AML-193 (cell line): Measurements from ENCODE around the gene C10orf95.
"Not testable (repeated sequence)": the region's sequence is repeated elsewhere in the genome, so short reads cannot be mapped to it uniquely, and the experiment has no call there.

Experiments
- DNase-seq, 2 experiments: peaks; one replicate each; lab custom pipeline; 2025; lab: John Stamatoyannopoulos, UW

The C10orf95 gene, protein sequence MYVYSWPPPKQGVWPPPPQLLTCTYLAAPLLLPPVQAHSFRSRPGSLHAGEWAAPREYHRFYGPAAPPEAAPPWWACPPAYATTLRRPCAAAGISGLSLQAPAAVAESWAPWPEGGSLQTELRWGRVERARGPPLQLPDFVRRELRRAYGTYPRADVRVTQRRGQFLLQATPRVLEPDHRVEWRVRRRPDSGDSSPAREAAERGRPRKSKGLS

GRCh38 chr10:102451105-102451969 lies at the start of gene C10orf95:
Gene C10orf95, minus strand, starts transcription at chr10:102451543. Its CDS starts 450 bp downstream, at chr10:102451093.
- no peak for DNase-seq

DNA sequence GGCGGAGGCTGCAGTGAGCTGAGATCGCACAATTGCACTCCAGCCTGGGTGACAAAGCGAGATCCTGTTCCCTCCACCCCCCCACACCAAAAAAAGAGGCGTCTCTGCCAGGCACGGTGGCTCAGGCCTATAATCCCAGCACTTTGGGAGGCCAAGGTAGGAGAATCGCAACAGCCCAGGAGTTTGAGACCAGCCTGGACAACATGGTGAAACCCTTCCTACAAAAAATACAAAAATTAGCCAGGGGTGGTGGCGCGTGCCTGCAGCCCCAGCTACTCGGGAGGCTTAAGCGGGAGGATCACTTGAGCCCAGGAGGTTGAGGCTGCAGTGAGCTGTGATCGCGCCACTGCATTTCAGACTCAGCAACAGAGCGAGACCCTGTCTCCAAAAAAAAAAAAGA lies 49.3 kb upstream of the C10orf95 start:
- not testable (repeated sequence) for DNase-seq

DNA sequence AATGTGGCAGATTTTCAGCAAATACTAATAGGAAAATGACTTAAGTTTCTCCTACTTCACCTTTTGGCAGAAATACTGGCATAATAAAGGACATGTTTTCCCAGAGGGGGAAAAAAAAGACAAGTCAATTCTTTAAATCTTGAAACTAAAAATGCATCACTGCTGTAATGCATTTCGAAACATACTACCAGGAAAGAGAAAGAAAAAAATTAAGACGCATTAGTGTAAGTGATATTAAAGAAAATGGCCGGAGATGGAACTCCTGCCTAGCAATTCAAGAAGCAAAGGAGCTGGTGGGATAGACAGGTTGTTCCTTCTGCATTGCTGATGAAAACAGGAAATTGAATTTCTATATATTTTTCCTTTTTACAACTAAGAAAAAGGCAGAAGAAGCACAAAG lies 48.0 kb upstream of the C10orf95 start:
- no peak for DNase-seq

- DNase-seq: no peak
These were observed 46.2 kb upstream of the C10orf95 start for GRCh38 chr10:102497545-102497944.

- no peak for DNase-seq
These were observed 42.4 kb upstream of the C10orf95 start for GRCh38 chr10:102493771-102494170.

- no peak for DNase-seq
These were observed 41.6 kb upstream of the C10orf95 start for GRCh38 chr10:102492983-102493382.

GRCh38 chr10:102492344-102492939 lies 41.1 kb upstream of the C10orf95 start:
- DNase-seq: no peak

DNA sequence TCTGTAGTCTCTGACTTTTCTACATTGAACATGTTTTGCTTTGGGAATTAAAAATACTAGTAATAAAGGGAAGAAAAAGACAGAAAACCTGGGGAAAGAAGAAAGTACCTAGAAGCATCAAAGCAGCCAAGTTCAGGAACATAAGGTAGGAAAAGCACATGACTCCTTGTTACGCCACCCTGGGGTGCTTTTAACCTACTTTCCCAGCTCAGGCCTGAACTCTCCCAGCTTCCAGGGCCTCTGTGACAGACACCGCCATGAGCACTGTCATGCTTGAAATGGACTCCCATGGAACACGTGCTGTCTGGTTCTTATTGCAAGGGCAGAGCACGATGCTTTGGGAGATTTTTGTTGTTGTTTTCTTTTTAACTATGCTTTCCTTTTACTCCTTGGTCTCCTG lies 39.8 kb upstream of the C10orf95 start:
- DNase-seq: no peak

- DNase-seq: no peak
These were observed 33.9 kb upstream of the C10orf95 start for GRCh38 chr10:102485093-102485784.

DNA sequence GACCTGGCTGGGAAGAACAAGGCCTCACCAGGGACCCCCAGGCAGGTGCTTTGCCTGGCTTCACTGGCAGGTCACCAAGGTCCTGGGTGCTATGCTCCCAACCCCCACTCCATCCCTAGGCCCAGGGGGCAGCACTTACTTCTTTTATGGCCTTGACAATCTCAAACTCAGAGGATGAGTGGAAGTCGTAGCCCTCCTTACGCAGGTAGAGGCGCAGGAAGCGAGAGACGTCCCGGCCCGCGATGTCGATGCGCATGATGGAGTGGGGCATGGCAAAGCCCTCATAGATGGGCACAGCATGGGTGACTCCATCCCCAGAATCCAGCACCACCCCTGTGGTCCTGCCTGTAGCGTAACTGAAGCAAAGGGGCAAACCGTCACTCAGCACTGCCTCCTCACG lies 32.7 kb upstream of the C10orf95 start:
- no peak for DNase-seq

GRCh38 chr10:102480396-102480795 lies 29.1 kb upstream of the C10orf95 start:
- DNase-seq: no peak

- no peak for DNase-seq
These were observed 28.3 kb upstream of the C10orf95 start for GRCh38 chr10:102479651-102480050.

GRCh38 chr10:102476466-102477141 lies 25.3 kb upstream of the C10orf95 start:
- DNase-seq: no peak

DNA sequence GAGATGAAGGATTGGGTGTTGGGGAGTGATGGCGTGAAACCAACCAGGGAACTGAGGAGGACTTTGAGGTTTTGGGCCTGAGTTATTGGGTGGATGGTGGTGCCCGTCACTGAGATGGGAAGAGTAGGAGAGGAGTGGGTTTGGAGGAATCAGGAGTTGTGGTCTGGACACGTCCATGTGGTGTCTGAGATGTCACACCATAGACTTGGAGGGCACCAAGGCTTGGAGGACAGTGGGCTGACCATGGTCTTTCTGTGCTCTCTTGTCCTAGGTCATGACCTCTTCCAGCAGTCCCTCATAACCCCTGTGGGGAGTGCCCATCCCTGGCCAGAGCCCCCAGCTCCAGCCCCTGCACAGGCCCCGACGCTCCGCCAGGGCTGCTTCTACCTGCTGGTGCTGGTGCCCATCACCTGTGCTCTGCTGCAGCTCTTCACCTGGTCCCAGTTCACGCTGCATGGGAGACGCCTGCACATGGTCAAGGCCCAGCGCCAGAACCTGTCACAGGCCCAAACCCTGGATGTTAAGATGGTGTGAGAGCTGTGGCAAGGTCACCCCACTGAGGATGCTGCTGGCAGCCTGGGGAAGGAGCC lies 24.2 kb upstream of the C10orf95 start:
- no peak for DNase-seq

DNA sequence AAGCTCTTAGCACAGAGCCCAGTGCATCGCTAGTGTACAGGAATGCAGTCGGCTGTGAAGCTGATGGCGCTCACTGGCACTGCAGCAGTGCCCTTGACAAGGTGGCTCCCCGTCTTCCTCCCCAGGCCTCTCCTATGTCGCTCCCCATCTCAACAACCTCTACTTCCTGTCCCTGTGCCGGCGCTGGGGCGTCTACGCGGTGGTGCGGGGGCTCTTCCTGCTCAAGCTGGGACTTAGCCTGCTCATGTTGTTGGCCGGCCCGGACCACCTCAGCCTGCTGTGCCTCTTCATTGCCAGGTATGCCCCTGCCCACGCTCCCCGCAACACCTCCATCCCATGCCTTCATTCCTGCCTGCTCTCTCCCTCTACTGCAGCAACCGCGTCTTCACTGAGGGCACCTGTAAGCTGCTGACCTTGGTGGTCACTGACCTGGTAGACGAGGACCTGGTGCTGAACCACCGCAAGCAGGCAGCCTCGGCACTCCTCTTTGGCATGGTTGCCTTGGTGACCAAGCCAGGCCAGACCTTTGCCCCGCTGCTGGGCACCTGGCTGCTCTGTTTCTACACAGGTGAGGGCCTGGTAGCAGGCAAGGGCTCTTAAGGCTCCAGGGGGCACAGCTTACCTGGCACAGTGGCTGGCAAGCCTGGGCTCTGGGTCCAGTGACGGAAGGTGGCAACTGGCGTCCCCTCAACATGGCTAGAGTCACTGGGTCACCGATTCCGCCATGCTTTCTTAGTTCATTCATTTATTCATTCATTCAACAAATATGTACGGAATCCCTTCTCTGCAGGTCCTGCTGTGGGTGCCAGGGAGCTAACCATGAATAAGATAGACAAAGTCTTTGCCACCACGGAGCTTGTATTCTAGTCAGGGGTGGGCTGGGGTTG lies 22.3 kb upstream of the C10orf95 start:
- no peak for DNase-seq

DNA sequence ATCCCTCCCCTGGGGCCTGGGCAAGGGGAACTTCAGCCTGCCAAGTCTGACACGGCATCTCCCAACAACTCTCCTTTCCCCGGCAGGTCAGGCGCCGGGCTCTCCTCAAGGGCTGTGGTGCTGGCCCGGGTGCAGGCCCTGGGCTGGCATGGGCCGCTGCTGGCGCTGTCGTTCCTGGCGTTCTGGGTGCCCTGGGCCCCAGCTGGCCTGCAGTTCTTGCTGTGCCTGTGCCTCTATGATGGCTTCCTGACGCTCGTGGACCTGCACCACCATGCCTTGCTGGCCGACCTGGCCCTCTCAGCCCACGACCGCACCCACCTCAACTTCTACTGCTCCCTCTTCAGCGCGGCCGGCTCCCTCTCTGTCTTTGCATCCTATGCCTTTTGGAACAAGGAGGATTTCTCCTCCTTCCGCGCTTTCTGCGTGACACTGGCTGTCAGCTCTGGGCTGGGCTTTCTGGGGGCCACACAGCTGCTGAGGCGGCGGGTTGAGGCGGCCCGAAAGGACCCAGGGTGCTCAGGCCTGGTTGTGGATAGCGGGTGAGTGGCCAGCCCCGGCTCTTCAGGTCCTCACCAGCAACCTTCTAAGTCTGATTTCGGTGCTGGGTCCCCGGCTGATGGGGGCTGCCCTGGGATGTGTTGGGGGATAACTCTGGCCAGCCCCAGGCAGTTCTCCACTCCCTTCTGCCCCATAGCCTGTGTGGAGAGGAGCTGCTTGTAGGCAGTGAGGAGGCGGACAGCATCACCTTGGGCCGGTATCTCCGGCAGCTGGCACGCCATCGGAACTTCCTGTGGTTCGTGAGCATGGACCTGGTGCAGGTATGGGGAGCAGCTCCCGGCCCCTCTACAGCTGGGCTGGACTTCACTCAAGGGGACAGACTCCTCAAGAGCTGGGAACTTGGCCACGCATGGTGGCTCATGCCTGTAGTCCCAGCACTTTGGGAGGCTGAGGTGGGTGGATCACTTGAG lies 19.5 kb upstream of the C10orf95 start:
- no peak for DNase-seq

GRCh38 chr10:102468683-102469082 lies 17.3 kb upstream of the C10orf95 start:
- DNase-seq: no peak

- DNase-seq: peak; percentile 29 to 42
These were observed 16.7 kb upstream of the C10orf95 start for GRCh38 chr10:102467971-102468438.

GRCh38 chr10:102467318-102467717 lies 16.0 kb upstream of the C10orf95 start:
- DNase-seq: no peak
